ENCODE results near the gene POLE2. TPM values are rescaled to one million over a fixed set of nuclear protein-coding genes. Genes with fewer than 3 reads are reported as not detected.
"Not testable (repeated sequence)": the region's sequence is repeated elsewhere in the genome, so short reads cannot be mapped to it uniquely, and the experiment has no call there.

Gene POLE2
- total and polyA plus RNA-seq, 2 of the 4 experiments (the other 2 are of a cell fraction), result 12.2 to 12.3 TPM

GRCh38 chr14:49687942-49688700 lies at the start of gene POLE2 (continued):
- no peak for TF ChIP-seq USF2 (IDR thresholded peaks at IDR 0.05; ENCODE audit: low read depth, low read length)
- TF ChIP-seq POLR2A (IDR thresholded peaks at IDR 0.05; ENCODE audit: low read depth, low read length), result no peak
- TF ChIP-seq MAFK (IDR thresholded peaks at IDR 0.05; ENCODE audit: low read depth, low read length), result no peak
- TF ChIP-seq CEBPB (IDR thresholded peaks at IDR 0.05; ENCODE audit: low read depth, low read length), result no peak
- TF ChIP-seq RAD21 (IDR thresholded peaks at IDR 0.05; ENCODE audit: low read length), result no peak
- no peak for TF ChIP-seq BHLHE40 (IDR thresholded peaks at IDR 0.05; ENCODE audit: low read depth, low read length)

DNA sequence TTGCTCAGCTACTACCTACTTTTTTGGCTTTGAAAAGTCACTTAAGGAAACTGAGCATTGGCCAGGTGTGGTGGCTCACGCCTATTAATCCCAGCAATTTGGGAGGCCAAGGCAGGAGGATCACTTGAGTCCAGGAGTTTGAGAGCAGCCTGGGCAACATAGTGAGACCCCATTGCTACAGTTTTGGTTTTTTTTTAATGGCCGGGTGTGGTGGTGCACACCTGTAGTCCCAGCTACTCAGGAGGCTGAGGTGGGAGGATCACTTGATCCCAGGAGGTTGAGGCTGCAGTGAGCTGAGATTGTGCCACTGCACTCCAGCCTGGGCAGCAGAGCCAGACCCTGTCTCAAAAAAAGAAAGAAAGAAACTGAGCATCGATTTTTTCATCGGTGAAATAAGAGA lies 47.7 kb upstream of the POLE2 start:
- H2AFZ ChIP-seq (replicated peaks; ENCODE audit: low read length, poor library complexity); H3K36me3 ChIP-seq (ENCODE audit: control insufficient read depth, insufficient read depth, low read length): not testable (repeated sequence)

More for the DNA sequence above, 47.7 kb upstream of the POLE2 start:
- H4K5ac ChIP-seq (ENCODE audit: low read depth, low read length); H2BK5ac ChIP-seq (ENCODE audit: low read depth, low read length, poor library complexity, severe bottlenecking); H3K27me3 ChIP-seq (ENCODE audit: control insufficient read depth, insufficient read depth, low read length); H3K9me3 ChIP-seq (ENCODE audit: control insufficient read depth, insufficient read depth, low read length); H3K9ac ChIP-seq (ENCODE audit: low read depth, low read length); DNase-seq; H4K91ac ChIP-seq (ENCODE audit: insufficient read depth, low read depth, low read length); H3K9me1 ChIP-seq (ENCODE audit: insufficient read depth, low read length); H3K4me1 ChIP-seq (ENCODE audit: control insufficient read depth, insufficient read depth, low read length); H2AK9ac ChIP-seq (replicated peaks; ENCODE audit: low read depth, low read length, poor library complexity); H4K20me1 ChIP-seq (ENCODE audit: insufficient read depth, low read length); H3K27ac ChIP-seq (ENCODE audit: insufficient read depth, low read length); ATAC-seq (ENCODE audit: low read depth); H2BK20ac ChIP-seq (ENCODE audit: low read depth, low read length); in situ Hi-C loops (cut with MboI; ENCODE audit: low sequenced_read_pairs); BruUV-seq (replicated peaks); H4K8ac ChIP-seq (ENCODE audit: low read depth in 2 of 2, low read length in 2 of 2); CTCF ChIA-PET; H3K56ac ChIP-seq (ENCODE audit: extremely low read depth, insufficient read depth, low read length); H3K79me1 ChIP-seq (ENCODE audit: low read depth in 1 of 2, low read length in 2 of 2); POLR2A ChIA-PET (ENCODE audit: unreplicated experiment); H3K4me2 ChIP-seq (ENCODE audit: low read depth, low read length); dilution Hi-C loops (cut with HindIII; ENCODE audit: low sequenced_read_pairs, unreplicated experiment); H3K4me3 ChIP-seq (ENCODE audit: insufficient read depth, low read depth, low read length); intact Hi-C loops (cut with micrococcal nuclease); H2AK5ac ChIP-seq (ENCODE audit: low read depth, low read length); H3K14ac ChIP-seq (replicated peaks; ENCODE audit: low read depth, low read length); H2BK120ac ChIP-seq (ENCODE audit: low read depth, low read length); H2BK15ac ChIP-seq (ENCODE audit: low read depth, low read length); H3K18ac ChIP-seq (ENCODE audit: low read depth, low read length); H3K4ac ChIP-seq (ENCODE audit: low read depth, low read length); H3K23ac ChIP-seq (ENCODE audit: low read depth, low read length): not testable (repeated sequence)
- 80% methylated on average over 1 of the region's 4 CpGs; no CpG with 5 or more reads in 1 of the 2 experiments for WGBS, 2 experiments (ENCODE audit: extremely low coverage in 2 of 2, insufficient read length in 1 of 2)

Data from IMR-90 (cell line).